ENCODE measurements around the gene ZBTB17.

DNA sequence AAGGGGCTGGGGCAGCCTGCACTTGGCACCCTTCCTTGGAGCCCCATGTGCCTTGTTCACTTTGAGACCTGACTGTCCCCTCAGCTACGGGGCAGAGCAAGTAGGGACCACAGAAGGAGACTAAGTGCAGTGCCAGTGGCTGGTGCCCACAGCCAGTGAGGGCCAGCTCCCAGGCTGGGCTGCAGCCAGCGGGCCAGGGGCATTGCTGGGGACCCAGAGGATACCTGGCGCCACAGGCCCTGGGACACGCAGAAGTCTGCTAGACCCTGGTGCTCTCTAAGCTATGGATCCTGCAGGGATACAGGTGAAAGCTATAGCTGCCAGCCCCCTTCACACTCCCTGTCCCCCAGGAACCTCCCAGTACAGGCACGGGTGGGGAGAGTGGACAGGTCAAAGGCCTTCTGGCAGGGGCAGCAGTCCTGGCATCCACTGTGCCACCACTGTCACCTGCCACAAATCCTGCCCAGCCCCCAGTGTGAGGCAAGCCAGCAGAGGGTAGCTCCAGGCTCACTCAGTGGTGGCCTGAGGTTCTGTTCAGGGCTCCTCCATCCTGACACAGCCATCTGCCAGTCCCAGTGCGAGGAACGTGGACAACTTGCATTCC is 47.3 kb upstream of the ZBTB17 start:
- TF ChIP-seq POLR2A (IDR thresholded peaks at IDR 0.05; ENCODE audit: low read depth, low read length): no peak
- no peak for TF ChIP-seq POLR2AphosphoS5 (IDR thresholded peaks at IDR 0.05; ENCODE audit: low read depth, low read length)
- no peak for TF ChIP-seq PAX5 (IDR thresholded peaks at IDR 0.05; ENCODE audit: insufficient read depth, low read length, severe bottlenecking)
- TF ChIP-seq SPI1 (IDR thresholded peaks at IDR 0.05; ENCODE audit: low read depth, low read length): no peak
- no peak for TF ChIP-seq POU2F2 (IDR thresholded peaks at IDR 0.05; ENCODE audit: low read depth, low read length)
